Subcutaneous adipose tissue (tissue), 4 donors: ENCODE measurements around the gene GAK. TPM values are rescaled to one million over a fixed set of nuclear protein-coding genes. Genes with fewer than 3 reads are reported as not detected.

Experiments used
- total RNA-seq, 4 donors: library from RNA; depleted of rRNA; stranded (reverse); fragments of >200 nt; gene quantifications; one replicate each; pipeline ENCODE4 v1.1.0, GENCODE V29; 2016
- TF ChIP-seq, protein P1 (sequence below): fragments of 450-650 bp; IDR thresholded peaks from one replicate; pipeline ENCODE4 v1.5.1; 2016; ENCODE audit warnings: low read depth, mild to moderate bottlenecking, control low read depth, antibody characterized with exemption, moderate library complexity

GAK gene
- total RNA-seq, 4 donors from 2014 or later = 37.3 to 124 (median 58.7) TPM

DNA sequence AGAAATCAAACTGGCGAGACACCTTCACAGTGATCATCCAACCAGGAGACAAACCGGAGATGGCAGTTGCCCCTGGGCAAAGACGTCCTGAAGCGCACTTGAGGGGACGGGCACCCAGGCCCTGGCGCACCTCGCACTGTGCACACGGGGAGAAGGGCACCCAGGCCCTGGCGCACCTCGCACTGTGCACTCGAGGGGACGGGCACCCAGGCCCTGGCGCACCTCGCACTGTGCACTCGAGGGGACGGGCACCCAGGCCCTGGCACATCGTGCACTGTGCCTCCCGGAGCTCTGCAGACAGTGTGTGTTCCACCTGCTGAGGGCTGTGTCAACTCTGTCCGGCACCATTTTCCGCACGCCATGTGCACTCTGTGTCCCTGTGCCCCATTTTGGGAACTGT lies 71.6 kb downstream of the GAK start:
- TF ChIP-seq, protein P1, sequence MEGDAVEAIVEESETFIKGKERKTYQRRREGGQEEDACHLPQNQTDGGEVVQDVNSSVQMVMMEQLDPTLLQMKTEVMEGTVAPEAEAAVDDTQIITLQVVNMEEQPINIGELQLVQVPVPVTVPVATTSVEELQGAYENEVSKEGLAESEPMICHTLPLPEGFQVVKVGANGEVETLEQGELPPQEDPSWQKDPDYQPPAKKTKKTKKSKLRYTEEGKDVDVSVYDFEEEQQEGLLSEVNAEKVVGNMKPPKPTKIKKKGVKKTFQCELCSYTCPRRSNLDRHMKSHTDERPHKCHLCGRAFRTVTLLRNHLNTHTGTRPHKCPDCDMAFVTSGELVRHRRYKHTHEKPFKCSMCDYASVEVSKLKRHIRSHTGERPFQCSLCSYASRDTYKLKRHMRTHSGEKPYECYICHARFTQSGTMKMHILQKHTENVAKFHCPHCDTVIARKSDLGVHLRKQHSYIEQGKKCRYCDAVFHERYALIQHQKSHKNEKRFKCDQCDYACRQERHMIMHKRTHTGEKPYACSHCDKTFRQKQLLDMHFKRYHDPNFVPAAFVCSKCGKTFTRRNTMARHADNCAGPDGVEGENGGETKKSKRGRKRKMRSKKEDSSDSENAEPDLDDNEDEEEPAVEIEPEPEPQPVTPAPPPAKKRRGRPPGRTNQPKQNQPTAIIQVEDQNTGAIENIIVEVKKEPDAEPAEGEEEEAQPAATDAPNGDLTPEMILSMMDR = no peak

DNA sequence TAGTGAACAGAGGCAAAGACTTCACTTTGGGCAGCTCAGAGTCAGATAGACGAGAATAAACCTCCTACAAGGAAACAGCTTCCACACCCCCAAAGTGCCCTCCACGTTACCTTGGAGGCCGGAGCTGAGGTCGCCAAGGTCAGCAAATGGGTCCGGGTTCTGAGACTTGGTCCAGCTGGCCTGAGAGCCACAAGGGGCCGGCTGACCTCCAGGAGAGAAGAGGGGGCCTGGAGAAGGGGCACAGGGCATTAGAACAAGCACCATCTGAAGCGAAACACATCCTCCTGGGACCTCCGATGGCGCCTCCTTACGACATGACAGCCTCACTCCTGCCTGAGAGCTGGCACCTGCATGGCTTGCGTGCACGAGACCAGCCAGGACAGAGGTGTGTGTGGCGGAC lies 72.6 kb downstream of the GAK start:
- TF ChIP-seq, protein P1 = no peak

DNA sequence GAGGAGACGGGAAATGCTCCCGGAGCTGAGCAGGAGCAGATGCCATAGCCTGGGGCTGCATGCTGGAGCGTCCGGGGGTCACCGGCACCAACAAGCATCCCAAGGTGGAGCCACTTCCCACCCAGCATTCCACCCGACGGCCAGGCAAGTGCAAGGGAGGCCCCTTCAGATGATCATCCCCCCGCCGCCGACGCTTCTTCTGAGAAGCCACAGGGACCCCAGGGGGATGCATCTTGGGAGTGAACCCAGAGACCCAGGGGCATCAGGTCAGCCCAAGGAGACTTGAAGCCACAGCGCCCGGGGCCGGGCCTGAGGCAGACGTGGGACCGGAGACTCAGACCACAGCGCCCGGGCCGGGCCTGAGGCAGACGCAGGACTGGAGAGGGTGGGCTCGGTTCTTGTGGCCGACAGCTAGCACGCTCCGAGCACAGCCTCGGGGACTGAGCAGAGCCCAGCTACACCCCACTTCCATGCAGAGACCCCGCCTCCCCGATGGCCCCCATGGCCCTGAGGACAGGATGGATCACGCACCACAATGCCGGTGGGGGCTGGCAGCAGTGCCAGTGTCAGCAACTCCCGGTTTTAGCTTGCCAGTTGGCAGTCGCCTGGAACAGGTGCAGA lies 73.2 kb downstream of the GAK start:
- TF ChIP-seq, protein P1 = no peak

DNA sequence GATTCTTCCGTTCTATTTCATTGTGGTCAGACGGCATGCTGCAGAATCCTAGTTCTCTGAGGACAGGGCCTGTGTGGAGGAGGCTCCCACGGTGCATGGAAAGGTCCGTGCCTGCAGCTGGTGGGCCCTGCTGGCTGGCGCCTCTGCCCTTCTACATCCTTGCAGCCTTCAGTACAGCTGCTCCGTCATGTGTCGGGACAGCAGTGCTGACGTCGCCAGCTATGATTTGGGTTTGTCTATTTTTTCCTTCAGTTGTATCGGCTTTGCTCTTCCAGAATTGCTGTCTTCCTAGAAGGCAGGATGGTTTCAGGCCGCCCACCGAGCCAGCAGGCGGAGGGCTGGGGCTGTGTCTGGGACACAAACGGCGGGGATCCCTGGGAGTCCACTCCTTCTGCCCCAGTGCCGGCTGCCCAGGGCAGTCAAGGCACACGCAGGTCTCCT lies 74.1 kb downstream of the GAK start:
- TF ChIP-seq, protein P1 = no peak

DNA sequence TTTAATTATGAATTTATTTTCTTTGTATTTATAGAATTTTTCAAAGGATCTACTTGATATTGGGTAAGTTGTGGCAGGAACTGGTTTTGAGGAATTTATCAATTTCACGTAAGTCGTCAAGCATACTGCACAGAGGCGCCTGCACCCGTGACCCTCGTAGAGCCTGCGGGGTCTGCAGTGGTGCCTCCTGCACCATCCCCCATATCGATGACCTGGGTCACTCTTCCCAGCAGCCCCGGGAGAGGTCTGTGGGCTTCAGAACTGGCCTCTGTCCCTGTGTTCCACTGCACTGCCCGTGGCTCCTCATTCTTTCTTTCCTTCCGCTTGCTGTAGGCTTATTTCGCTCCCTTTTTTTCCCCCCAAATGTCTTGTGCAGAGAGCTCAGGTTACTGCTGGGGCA lies 74.7 kb downstream of the GAK start:
- TF ChIP-seq, protein P1 = no peak

DNA sequence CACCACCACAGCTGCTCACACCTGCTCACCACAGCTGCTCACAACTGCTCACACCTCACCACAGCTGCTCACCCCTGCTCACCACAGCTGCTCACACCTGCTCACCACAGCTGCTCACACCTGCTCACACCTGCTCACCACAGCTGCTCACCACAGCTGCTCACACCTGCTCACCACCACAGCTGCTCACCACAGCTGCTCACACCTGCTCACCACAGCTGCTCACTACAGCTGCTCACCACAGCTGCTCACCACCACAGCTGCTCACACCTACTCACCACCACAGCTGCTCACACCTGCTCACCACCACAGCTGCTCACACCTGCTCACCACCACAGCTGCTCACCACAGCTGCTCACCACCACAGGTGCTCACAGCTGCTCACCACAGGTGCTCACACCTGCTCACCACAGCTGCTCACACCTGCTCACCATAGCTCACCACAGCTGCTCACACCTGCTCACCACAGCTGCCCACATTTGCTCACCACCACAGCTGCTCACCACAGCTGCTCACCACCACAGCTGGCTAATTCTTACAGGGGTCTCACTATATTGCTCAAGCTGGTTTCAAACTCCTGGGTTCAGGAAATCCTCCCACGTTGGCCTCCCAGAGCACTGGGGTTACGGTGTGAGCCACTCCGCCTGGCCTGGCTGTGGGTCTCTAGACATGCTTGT lies 75.8 kb downstream of the GAK start:
- TF ChIP-seq, protein P1 = no peak

DNA sequence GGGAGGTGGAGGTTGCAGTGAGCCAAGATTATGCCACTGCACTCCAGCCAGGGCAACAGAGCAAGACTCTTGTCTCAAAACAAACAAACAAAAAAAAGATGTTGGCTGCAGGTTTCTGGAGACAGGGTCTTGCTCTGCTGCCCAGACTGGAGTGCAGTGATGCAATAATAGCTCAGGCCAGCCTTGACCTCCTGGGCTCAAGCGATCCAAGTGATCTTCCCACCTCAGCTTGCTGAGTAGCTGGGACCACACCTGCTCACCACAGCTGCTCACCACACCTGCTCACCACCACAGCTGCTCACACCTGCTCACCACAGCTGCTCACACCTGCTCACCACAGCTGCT lies 76.3 kb downstream of the GAK start:
- TF ChIP-seq, protein P1 = no peak
